Right lobe of liver (tissue), 4 donors: ENCODE measurements around the gene RFX3.

Experiments used
- POLR2A ChIP-seq: fragments of 450-650 bp; IDR thresholded peaks from one replicate; pipeline ENCODE4 v1.6.1; 2017; ENCODE audit warnings: antibody characterized with exemption, mild to moderate bottlenecking
- TF ChIP-seq, protein P1 (sequence below), 4 donors: fragments of 200-600 bp in 3 of 4; fragments of 450-650 bp in 1 of 4; IDR thresholded peaks; one replicate each; pipeline versions ENCODE4 v1.5.1 to v1.8.0; 2016 to 2022; ENCODE audit warnings: antibody characterized with exemption in 4 of 4, mild to moderate bottlenecking in 2 of 4
- donor health status: DM: no; HTN: no; CAD: no.
- donor health status: DM: no; HTN: no; CAD: no.
- donor health status: DM: no; HTN: yes; CAD: no.

DNA sequence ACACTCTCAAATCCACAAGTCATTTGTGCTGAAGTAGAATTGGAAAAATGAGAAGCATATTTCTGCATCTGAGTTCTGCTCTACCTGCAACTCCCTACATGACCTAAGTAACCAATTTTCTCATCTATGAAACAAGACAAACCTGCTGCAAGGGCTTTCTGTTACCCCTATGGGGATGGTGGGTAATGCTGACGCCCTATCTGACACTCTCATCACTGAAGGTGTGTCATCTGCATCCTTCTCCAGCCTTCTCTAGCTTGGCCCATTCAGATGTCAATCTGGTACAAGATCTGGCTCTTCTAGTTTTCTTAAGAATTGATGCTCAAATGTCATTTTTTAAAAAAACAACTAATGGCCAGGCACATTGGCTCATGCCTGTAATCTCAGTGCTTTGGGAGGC, 73.8 kb downstream of the RFX3 start:
- TF ChIP-seq POLR2A, result no peak
- TF ChIP-seq, protein P1, sequence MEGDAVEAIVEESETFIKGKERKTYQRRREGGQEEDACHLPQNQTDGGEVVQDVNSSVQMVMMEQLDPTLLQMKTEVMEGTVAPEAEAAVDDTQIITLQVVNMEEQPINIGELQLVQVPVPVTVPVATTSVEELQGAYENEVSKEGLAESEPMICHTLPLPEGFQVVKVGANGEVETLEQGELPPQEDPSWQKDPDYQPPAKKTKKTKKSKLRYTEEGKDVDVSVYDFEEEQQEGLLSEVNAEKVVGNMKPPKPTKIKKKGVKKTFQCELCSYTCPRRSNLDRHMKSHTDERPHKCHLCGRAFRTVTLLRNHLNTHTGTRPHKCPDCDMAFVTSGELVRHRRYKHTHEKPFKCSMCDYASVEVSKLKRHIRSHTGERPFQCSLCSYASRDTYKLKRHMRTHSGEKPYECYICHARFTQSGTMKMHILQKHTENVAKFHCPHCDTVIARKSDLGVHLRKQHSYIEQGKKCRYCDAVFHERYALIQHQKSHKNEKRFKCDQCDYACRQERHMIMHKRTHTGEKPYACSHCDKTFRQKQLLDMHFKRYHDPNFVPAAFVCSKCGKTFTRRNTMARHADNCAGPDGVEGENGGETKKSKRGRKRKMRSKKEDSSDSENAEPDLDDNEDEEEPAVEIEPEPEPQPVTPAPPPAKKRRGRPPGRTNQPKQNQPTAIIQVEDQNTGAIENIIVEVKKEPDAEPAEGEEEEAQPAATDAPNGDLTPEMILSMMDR (IDR thresholded peaks at IDR 0.05), result no peak
